Measurements from ENCODE around the gene ADAMTSL5. TPM values are rescaled to one million over a fixed set of nuclear protein-coding genes. Genes with fewer than 3 reads are reported as not detected.

Gene ADAMTSL5
- total RNA-seq, 1 experiment from 2014 or later = 11.1 TPM

DNA sequence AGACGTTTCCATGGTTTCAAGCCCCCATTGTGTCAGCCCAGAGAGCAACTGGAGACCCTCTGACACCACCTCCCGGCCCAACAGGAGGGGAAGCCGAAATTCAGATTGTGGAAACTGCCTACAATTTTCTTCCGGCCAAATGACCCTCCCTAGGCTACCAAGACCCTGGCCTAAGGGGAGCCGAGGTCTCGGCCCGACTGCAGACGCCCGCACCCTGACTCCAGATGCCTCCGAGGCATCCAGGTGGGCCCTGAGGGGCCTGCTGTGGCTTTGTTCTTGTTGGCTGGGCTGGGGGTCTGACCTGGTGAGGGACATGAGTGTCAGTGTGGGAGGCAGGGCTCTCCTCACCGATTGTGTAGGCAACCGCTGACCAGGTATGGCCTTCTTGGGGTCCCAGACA lies 45.7 kb upstream of the ADAMTSL5 start:
- no TSS peak for BruUV-seq (replicated peaks)
- DNase-seq (ENCODE audit: unreplicated experiment) = no peak
- Mint-ChIP-seq H3K4me3 (ENCODE audit: unreplicated experiment) (no peak overlapping the region), H3K27me3 (ENCODE audit: insufficient read depth, unreplicated experiment) (no peaks in the 10 kb centered on the region), H3K4me1 (ENCODE audit: insufficient read depth, unreplicated experiment) (no peaks in the 10 kb centered on the region), H3K27ac (ENCODE audit: low read depth, unreplicated experiment) (no peak overlapping the region), H3K36me3 (ENCODE audit: insufficient read depth, unreplicated experiment) (no peaks in the 10 kb centered on the region), H3K9me3 (ENCODE audit: unreplicated experiment) (no peaks in the 10 kb centered on the region)
- ChIA-PET POLR2A (no interaction called here), CTCF (no interaction called here)
- TF ChIP-seq, protein P1, sequence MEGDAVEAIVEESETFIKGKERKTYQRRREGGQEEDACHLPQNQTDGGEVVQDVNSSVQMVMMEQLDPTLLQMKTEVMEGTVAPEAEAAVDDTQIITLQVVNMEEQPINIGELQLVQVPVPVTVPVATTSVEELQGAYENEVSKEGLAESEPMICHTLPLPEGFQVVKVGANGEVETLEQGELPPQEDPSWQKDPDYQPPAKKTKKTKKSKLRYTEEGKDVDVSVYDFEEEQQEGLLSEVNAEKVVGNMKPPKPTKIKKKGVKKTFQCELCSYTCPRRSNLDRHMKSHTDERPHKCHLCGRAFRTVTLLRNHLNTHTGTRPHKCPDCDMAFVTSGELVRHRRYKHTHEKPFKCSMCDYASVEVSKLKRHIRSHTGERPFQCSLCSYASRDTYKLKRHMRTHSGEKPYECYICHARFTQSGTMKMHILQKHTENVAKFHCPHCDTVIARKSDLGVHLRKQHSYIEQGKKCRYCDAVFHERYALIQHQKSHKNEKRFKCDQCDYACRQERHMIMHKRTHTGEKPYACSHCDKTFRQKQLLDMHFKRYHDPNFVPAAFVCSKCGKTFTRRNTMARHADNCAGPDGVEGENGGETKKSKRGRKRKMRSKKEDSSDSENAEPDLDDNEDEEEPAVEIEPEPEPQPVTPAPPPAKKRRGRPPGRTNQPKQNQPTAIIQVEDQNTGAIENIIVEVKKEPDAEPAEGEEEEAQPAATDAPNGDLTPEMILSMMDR (IDR thresholded peaks at IDR 0.05; ENCODE audit: unreplicated experiment) = no peak
- intact Hi-C loops (cut with micrococcal nuclease) = no loop called here

DNA sequence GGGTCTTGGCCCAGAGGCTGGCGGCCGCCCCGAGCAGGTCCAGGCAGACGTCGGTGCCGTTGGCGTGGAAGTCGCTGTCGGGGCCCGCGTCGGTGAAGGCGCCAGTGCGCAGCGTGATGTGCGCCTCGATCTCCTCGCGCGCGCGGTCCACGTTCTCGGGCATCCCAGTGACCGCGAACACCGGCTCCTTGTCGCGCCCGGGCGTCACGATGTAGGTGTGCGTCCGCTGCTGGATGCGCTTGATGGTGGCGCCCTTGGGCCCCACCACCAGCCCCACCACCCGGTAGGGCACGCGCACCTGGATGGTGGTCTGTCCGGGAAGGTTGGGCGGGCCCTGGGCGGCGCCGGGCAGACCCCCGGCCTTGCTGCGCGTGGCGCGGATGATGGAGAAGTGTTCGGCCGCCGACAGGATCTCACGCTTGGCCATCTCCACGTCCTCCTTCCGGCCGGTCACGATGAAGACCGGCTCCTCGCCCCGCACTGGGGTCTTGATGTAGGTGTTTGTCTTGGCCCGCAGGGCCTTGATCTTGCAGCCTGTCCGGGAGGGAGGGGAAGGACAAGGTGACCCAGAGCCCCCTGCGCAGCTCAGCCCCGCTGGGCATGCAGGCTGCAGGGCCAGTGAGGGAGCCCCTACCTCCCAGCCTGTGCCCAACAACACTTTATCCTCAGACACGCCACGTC lies 43.7 kb upstream of the ADAMTSL5 start:
- intact Hi-C loops (cut with micrococcal nuclease) = no loop called here
- no TSS peak for BruUV-seq (replicated peaks)
- H3K27ac Mint-ChIP-seq (ENCODE audit: low read depth, unreplicated experiment) = no peak overlapping the region

DNA sequence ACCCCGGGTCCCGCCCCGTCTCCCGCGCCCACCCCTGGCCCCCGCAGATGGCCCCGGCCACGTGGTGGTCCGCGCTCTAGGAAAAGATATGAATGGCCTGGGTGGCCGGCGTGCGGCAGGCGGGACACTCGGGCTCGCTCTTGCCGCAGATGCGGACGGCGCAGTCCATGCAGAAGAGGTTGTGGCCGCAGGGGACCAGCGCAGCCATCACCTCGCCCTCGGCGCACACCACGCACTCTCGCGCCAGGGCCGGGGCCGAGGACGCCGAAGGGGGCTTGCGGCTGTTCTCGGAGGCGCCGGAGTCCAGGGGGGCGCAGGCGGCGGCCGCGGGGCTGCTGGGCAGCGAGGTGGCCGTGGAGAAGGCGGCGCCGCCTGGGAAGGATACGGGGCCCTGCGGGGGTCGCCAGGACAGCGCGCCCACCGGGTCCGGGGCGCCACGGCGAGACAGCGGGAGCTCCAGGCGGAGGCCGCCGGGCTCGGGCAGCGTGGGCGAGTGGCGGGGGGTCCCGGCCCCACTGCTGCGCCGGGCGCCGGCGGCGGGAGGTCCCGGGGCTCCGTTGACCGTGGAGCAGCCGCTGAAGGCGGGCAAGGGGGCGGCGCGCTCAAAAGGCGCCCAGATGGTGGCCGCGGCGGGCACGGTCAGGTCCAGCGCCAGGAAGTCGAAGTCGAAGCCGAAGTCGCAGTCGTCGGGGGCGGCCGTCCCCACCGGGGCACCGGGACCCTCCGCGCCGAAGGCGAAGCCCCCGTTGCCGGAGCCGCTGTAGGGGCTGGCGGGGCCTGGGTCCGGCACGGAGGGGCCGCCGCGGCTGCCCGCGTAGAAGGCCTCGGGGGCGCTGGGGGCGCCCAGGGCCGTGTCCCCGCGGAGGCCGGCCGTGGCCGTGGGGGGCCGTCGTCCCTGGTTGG lies 42.9 kb upstream of the ADAMTSL5 start:
- H3K4me3 Mint-ChIP-seq (ENCODE audit: unreplicated experiment) = no peak overlapping the region
- BruUV-seq (replicated peaks) = no TSS peak
- no peaks in the 10 kb centered on the region for H3K36me3 Mint-ChIP-seq (ENCODE audit: insufficient read depth, unreplicated experiment)
- no peak overlapping the region for H3K27ac Mint-ChIP-seq (ENCODE audit: low read depth, unreplicated experiment)
- TF ChIP-seq, protein P1 (IDR thresholded peaks at IDR 0.05; ENCODE audit: unreplicated experiment) = no peak
- POLR2A ChIA-PET = no interaction called here
- H3K27me3 Mint-ChIP-seq (ENCODE audit: insufficient read depth, unreplicated experiment) = no peaks in the 10 kb centered on the region
- intact Hi-C loops (cut with micrococcal nuclease) = no loop called here
- H3K9me3 Mint-ChIP-seq (ENCODE audit: unreplicated experiment) = no peaks in the 10 kb centered on the region
- H3K4me1 Mint-ChIP-seq (ENCODE audit: insufficient read depth, unreplicated experiment) = no peaks in the 10 kb centered on the region
- no peak for DNase-seq (ENCODE audit: unreplicated experiment)
- CTCF ChIA-PET = no interaction called here

More for the DNA sequence above, 43.7 kb upstream of the ADAMTSL5 start:
- Mint-ChIP-seq H3K4me3 (ENCODE audit: unreplicated experiment) (no peak overlapping the region), H3K27me3 (ENCODE audit: insufficient read depth, unreplicated experiment) (no peaks in the 10 kb centered on the region), H3K36me3 (ENCODE audit: insufficient read depth, unreplicated experiment) (no peaks in the 10 kb centered on the region), H3K4me1 (ENCODE audit: insufficient read depth, unreplicated experiment) (no peaks in the 10 kb centered on the region), H3K9me3 (ENCODE audit: unreplicated experiment) (no peaks in the 10 kb centered on the region)
- TF ChIP-seq, protein P1 (IDR thresholded peaks at IDR 0.05; ENCODE audit: unreplicated experiment) = no peak
- CTCF ChIA-PET = no interaction called here
- no peak for DNase-seq (ENCODE audit: unreplicated experiment)
- POLR2A ChIA-PET = no interaction called here

DNA sequence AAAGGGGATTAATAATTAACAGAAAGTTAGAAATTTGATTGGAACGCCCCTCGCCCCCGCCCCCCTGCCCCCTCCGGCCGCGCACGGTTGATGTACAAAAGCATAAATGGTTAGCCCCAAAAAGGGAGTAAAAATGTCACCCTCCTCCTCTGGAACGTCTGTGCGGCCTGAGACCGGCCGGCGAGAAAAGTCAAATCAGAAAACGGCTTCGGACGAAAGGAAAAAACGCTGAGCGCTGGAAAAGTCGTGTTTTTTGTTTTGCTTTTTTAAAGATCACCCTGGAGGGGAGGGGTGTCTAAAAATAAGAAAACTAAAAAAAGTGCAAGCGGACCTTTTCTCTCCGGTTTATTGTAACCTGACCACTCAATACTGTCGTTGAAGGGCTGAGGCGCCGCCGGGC lies 42.1 kb upstream of the ADAMTSL5 start:
- POLR2A ChIA-PET = no interaction called here
- H3K4me3 Mint-ChIP-seq (ENCODE audit: unreplicated experiment) = no peak overlapping the region
- H3K4me1 Mint-ChIP-seq (ENCODE audit: insufficient read depth, unreplicated experiment) = no peaks in the 10 kb centered on the region
- no peak for DNase-seq (ENCODE audit: unreplicated experiment)
- no peaks in the 10 kb centered on the region for H3K9me3 Mint-ChIP-seq (ENCODE audit: unreplicated experiment)
- CTCF ChIA-PET = interaction anchor here (0.6 kb wide), 1 partner anchor 287 kb away, joined by 3 read pairs; no protein-coding TSS in a partner anchor
- no peaks in the 10 kb centered on the region for H3K36me3 Mint-ChIP-seq (ENCODE audit: insufficient read depth, unreplicated experiment)
- intact Hi-C loops (cut with micrococcal nuclease) = no loop called here
- H3K27me3 Mint-ChIP-seq (ENCODE audit: insufficient read depth, unreplicated experiment) = no peaks in the 10 kb centered on the region
- BruUV-seq (replicated peaks) = no TSS peak
- TF ChIP-seq, protein P1 (IDR thresholded peaks at IDR 0.05; ENCODE audit: unreplicated experiment) = no peak
- H3K27ac Mint-ChIP-seq (ENCODE audit: low read depth, unreplicated experiment) = no peak overlapping the region

Data from MCF 10A (cell line).